Tibial artery (tissue), 4 donors: ENCODE results near the gene SNX32.

Experiments
- DNase-seq, 2 donors: peaks; one replicate each; pipeline ENCODE4 v3.0.0-alpha.2; 2019
- H3K27ac ChIP-seq, 2 donors: fragments of 200-600 bp; sonication (generic) in 1 of 2; 1 replicate in 1 of 2; 2 replicates in 1 of 2; pipeline ENCODE4 v1.5.1; 2018 to 2019; ENCODE audit warnings: mild to moderate bottlenecking in 1 of 2
- H3K27me3 ChIP-seq, 2 donors: fragments of 200-600 bp; sonication (generic) in 1 of 2; one replicate each; pipeline versions ENCODE4 v1.5.1 to v1.6.0; 2016 to 2019
- H3K36me3 ChIP-seq, 3 donors: fragments of 200-600 bp; sonication (generic) in 2 of 3; one replicate each; pipeline ENCODE4 v1.5.1; 2016 to 2019; ENCODE audit warnings: mild to moderate bottlenecking in 2 of 3
- H3K4me1 ChIP-seq, 4 donors: fragments of 200-600 bp; sonication (generic) in 2 of 4; 1 replicate in 3 of 4; 2 replicates in 1 of 4; pipeline ENCODE4 v1.5.1; 2016 to 2019
- H3K4me3 ChIP-seq, 2 donors: fragments of 200-600 bp; sonication (generic) in 1 of 2; 1 replicate in 1 of 2; 2 replicates in 1 of 2; pipeline ENCODE4 v1.5.1; 2018 to 2019; ENCODE audit warnings: mild to moderate bottlenecking in 2 of 2
- H3K9me3 ChIP-seq, 3 donors: fragments of 200-600 bp; sonication (generic) in 1 of 3; one replicate each; pipeline ENCODE4 v1.5.1; 2016 to 2019
- CTCF ChIP-seq, 2 experiments: fragments of 200-600 bp in 1 of 2; fragments of 450-650 bp in 1 of 2; IDR thresholded peaks; one replicate each; pipeline ENCODE4 v1.5.1; 2017 to 2019; ENCODE audit warnings: antibody characterized with exemption in 2 of 2, mild to moderate bottlenecking in 1 of 2, moderate library complexity in 1 of 2
- intact Hi-C: fragments of 100-400 bp; cut with DNase I; formaldehyde crosslinking; loops from one replicate; pipeline ENCODE4 v1.15.0; 2023; ENCODE audit warnings: low total_unique reads

SNX32 gene

GRCh38 chr11:65854852-65855837, 21.4 kb downstream of the SNX32 start:
- Histone ChIP-seq H3K27ac (no peak overlapping the region), H3K36me3 (peaks cover 48 to 62% (median 59%) of the 10 kb centered on the region in 3 donors), H3K4me1 (peaks cover 0 to 29% (median 21%) of the 10 kb centered on the region in 4 donors), H3K9me3 (peaks cover 0 to 4% (median 0%) of the 10 kb centered on the region in 3 donors), H3K4me3 (no peak overlapping the region), H3K27me3 (no peaks in the 10 kb centered on the region)
- peak in 1 of 2 donors; percentile 60 for DNase-seq
- intact Hi-C loops: no loop called here
- TF ChIP-seq CTCF (IDR thresholded peaks at IDR 0.05): no peak

GRCh38 chr11:65855927-65856363, 22.2 kb downstream of the SNX32 start:
- TF ChIP-seq CTCF (IDR thresholded peaks at IDR 0.05): no peak
- no peaks in the 10 kb centered on the region for H3K27me3 ChIP-seq
- H3K9me3 ChIP-seq: peaks cover 0 to 4% (median 0%) of the 10 kb centered on the region in 3 donors
- H3K27ac ChIP-seq: no peak overlapping the region
- peaks cover 0 to 30% (median 22%) of the 10 kb centered on the region in 4 donors for H3K4me1 ChIP-seq
- H3K4me3 ChIP-seq: peak overlapping the region; percentile 84 to 99
- peaks cover 47 to 54% (median 52%) of the 10 kb centered on the region in 3 donors for H3K36me3 ChIP-seq
- intact Hi-C loops: no loop called here
- DNase-seq: peak in 1 of 2 donors; percentile 59

GRCh38 chr11:65856689-65857499, 23.1 kb downstream of the SNX32 start:
- peak overlapping the region; percentile 97 to 98 for H3K27ac ChIP-seq
- peaks cover 0 to 39% (median 31%) of the 10 kb centered on the region in 4 donors for H3K4me1 ChIP-seq
- DNase-seq: peak; percentile 82 to 92
- intact Hi-C loops: no loop called here
- TF ChIP-seq CTCF (IDR thresholded peaks at IDR 0.05): no peak
- H3K27me3 ChIP-seq: no peaks in the 10 kb centered on the region
- H3K9me3 ChIP-seq: no peaks in the 10 kb centered on the region
- H3K36me3 ChIP-seq: peaks cover 40 to 46% (median 42%) of the 10 kb centered on the region in 3 donors
- peak overlapping the region; percentile 84 to 99 for H3K4me3 ChIP-seq

- Histone ChIP-seq H3K36me3 (peaks cover 41 to 46% (median 43%) of the 10 kb centered on the region in 3 donors), H3K4me1 (peaks cover 0 to 45% (median 37%) of the 10 kb centered on the region in 4 donors), H3K9me3 (no peaks in the 10 kb centered on the region), H3K27me3 (no peaks in the 10 kb centered on the region), H3K4me3 (peak overlapping the region; percentile 84 to 99), H3K27ac (peak overlapping the region; percentile 97 to 98)
- no peak for TF ChIP-seq CTCF (IDR thresholded peaks at IDR 0.05)
- DNase-seq: peak in 1 of 2 donors; percentile 80
- intact Hi-C loops: no loop called here
Measured at GRCh38 chr11:65857500-65857852, 23.7 kb downstream of the SNX32 start.
